Gastroesophageal sphincter (tissue), 3 donors: ENCODE measurements around the gene LRP1B.

ENCODE experiments used
- EP300 ChIP-seq: sonication (generic); formaldehyde crosslinking; IDR thresholded peaks from one replicate; pipeline ENCODE4 v1.6.1; 2017; ENCODE audit warnings: antibody characterized with exemption, mild to moderate bottlenecking
- POLR2A ChIP-seq, 2 donors: fragments of 450-650 bp; IDR thresholded peaks; one replicate each; pipeline ENCODE4 v1.6.1; 2017; ENCODE audit warnings: antibody characterized with exemption in 2 of 2, mild to moderate bottlenecking in 2 of 2, moderate library complexity in 1 of 2
- POLR2AphosphoS5 ChIP-seq: sonication (generic); formaldehyde crosslinking; IDR thresholded peaks from one replicate; pipeline ENCODE4 v1.6.1; 2017; ENCODE audit warnings: antibody characterized with exemption
- TF ChIP-seq, protein P1 (sequence below), 4 experiments: fragments of 200-600 bp in 2 of 4; fragments of 450-650 bp in 2 of 4; sonication (generic) in 1 of 4; IDR thresholded peaks; one replicate each; pipeline ENCODE4 v1.5.1; 2017 to 2019; ENCODE audit warnings: antibody characterized with exemption in 4 of 4, mild to moderate bottlenecking in 2 of 4, moderate library complexity in 2 of 4

DNA sequence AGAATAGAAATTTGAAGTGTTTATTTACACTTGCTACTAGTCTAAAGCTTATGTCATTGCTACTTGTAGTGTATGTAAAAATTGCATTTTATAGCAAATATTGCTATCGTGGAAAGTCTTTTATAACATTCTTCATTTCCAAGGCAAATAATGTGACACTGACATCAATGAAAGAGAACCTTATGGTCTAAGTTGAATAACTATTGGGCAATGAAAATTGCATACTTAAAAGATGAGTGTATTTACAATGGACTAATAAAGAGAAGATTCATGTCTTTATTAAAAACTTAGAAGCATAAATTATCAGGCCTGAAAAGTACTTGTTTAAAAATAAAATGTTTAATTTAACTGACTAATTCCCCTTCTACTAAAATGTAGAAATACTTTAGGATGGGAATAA lies 82.2 kb downstream of the LRP1B start:
- no peak for TF ChIP-seq POLR2A (IDR thresholded peaks at IDR 0.05)
- TF ChIP-seq, protein P1, sequence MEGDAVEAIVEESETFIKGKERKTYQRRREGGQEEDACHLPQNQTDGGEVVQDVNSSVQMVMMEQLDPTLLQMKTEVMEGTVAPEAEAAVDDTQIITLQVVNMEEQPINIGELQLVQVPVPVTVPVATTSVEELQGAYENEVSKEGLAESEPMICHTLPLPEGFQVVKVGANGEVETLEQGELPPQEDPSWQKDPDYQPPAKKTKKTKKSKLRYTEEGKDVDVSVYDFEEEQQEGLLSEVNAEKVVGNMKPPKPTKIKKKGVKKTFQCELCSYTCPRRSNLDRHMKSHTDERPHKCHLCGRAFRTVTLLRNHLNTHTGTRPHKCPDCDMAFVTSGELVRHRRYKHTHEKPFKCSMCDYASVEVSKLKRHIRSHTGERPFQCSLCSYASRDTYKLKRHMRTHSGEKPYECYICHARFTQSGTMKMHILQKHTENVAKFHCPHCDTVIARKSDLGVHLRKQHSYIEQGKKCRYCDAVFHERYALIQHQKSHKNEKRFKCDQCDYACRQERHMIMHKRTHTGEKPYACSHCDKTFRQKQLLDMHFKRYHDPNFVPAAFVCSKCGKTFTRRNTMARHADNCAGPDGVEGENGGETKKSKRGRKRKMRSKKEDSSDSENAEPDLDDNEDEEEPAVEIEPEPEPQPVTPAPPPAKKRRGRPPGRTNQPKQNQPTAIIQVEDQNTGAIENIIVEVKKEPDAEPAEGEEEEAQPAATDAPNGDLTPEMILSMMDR (IDR thresholded peaks at IDR 0.05) = no peak
- no peak for TF ChIP-seq EP300
- TF ChIP-seq POLR2AphosphoS5 = no peak
